A673 (cell line): ENCODE results near the gene SLC35A1. TPM values are rescaled to one million over a fixed set of nuclear protein-coding genes. Genes with fewer than 3 reads are reported as not detected.

Experiments used
- BruUV-seq: library from RNA; stranded (reverse); fragments of 400-500 nt; replicated peaks from 2 replicates; lab custom pipeline; 2021; lab: Mats Ljungman, UMichigan
- CTCF ChIA-PET: fragments of 300-600 bp; sonication (Branson Sonifier 250); formaldehyde crosslinking; loops from one replicate; lab custom pipeline; 2022; ENCODE audit warnings: antibody characterized with exemption; lab: Charles Lee
- POLR2A ChIA-PET: fragments of 300-600 bp; sonication (Branson Sonifier 250); formaldehyde crosslinking; loops from one replicate; lab custom pipeline; 2022; ENCODE audit warnings: antibody characterized with exemption; ENCODE audit not compliant: low non-redundant PET; lab: Charles Lee
- DNase-seq: peaks from one replicate; pipeline ENCODE4 v3.0.0-alpha.2; 2015; ENCODE audit warnings: low spot score
- H3K27ac ChIP-seq: fragments of 200-600 bp; sonication (generic); 2 replicates; pipeline ENCODE4 v1.5.1; 2016; ENCODE audit warnings: mixed run types, low read depth, mild to moderate bottlenecking, mixed read lengths, antibody characterized with exemption, low read length; ENCODE audit not compliant: poor library complexity, severe bottlenecking
- H3K27me3 ChIP-seq: fragments of 200-600 bp; sonication (generic); replicated peaks from 2 replicates; pipeline ENCODE4 v1.6.1; 2017; ENCODE audit warnings: mixed run types, low read depth, mild to moderate bottlenecking, mixed read lengths, antibody characterized with exemption, low read length; ENCODE audit not compliant: insufficient read depth, poor library complexity
- H3K36me3 ChIP-seq: fragments of 200-600 bp; sonication (generic); 2 replicates; pipeline ENCODE4 v1.6.1; 2016; ENCODE audit warnings: mixed run types, mild to moderate bottlenecking, mixed read lengths, antibody characterized with exemption, low read length; ENCODE audit not compliant: insufficient read depth, poor library complexity, severe bottlenecking
- H3K4me1 ChIP-seq: fragments of 200-600 bp; sonication (generic); 2 replicates; pipeline ENCODE4 v1.6.1; 2017; ENCODE audit warnings: mixed run types, mild to moderate bottlenecking, mixed read lengths, antibody characterized with exemption, low read length; ENCODE audit not compliant: insufficient read depth, poor library complexity, severe bottlenecking
- H3K4me3 ChIP-seq: fragments of 200-600 bp; sonication (generic); 2 replicates; pipeline ENCODE4 v1.5.1; 2016; ENCODE audit warnings: low read depth, mixed run types, mild to moderate bottlenecking, mixed read lengths, low read length; ENCODE audit not compliant: poor library complexity, severe bottlenecking
- H3K9me3 ChIP-seq: fragments of 200-600 bp; sonication (generic); 2 replicates; pipeline ENCODE4 v1.6.1; 2016; ENCODE audit warnings: mixed run types, low read depth, mild to moderate bottlenecking, mixed read lengths, antibody characterized with exemption, low read length; ENCODE audit not compliant: poor library complexity, severe bottlenecking
- CTCF ChIP-seq: fragments of 300-800, 200-600 bp; sonication (generic); conservative IDR thresholded peaks from 2 replicates; pipeline ENCODE4 v1.5.1; 2017; ENCODE audit warnings: low read depth, mild to moderate bottlenecking, antibody characterized with exemption, low read length, moderate library complexity, mixed read lengths
- EZH2 ChIP-seq: fragments of 200-600 bp; sonication (generic); IDR thresholded peaks from 2 replicates; pipeline ENCODE4 v1.6.1; 2017; ENCODE audit warnings: borderline replicate concordance, low read depth, mild to moderate bottlenecking, mixed read lengths, antibody characterized with exemption, low read length; ENCODE audit not compliant: poor library complexity, severe bottlenecking
- intact Hi-C: fragments of 100-400 bp; cut with micrococcal nuclease; formaldehyde crosslinking; loops from one replicate; pipeline ENCODE4 v1.10.0; 2022; ENCODE audit not compliant: unreplicated experiment
- total RNA-seq: library from RNA; stranded (reverse); gene quantifications from 2 replicates; pipeline ENCODE4 v1.2.3, GENCODE V29; 2021

Gene SLC35A1
- total RNA-seq, 1 experiment from 2014 or later = 11.5 TPM

- no peak overlapping the region for H3K4me3 ChIP-seq
- TF ChIP-seq CTCF = no peak
- TF ChIP-seq EZH2 = no peak
- intact Hi-C loops = no loop called here
- no peak overlapping the region for H3K27ac ChIP-seq
- ChIA-PET CTCF (no interaction called here), POLR2A (no interaction called here)
- H3K27me3 ChIP-seq = no peaks in the 10 kb centered on the region
- no peaks in the 10 kb centered on the region for H3K4me1 ChIP-seq
- H3K36me3 ChIP-seq = peaks cover 24% of the 10 kb centered on the region
- no peaks in the 10 kb centered on the region for H3K9me3 ChIP-seq
- DNase-seq = no peak
- BruUV-seq = no TSS peak
These were observed 88.2 kb downstream of the SLC35A1 start for GRCh38 chr6:87561017-87561416.

Other genes with a start within 250 kb of the SLC35A1 start
- gene SMIM8, start 150.4 kb upstream of the SLC35A1 start, total RNA-seq = 13.6 and 18.8 TPM in 2 replicates
- gene GJB7, start 143.7 kb upstream of the SLC35A1 start, total RNA-seq = not detected in 2 replicates
- 2.1 TPM in 2 replicates for gene C6orf163, start 128.2 kb upstream of the SLC35A1 start, total RNA-seq
- 0.61 TPM in 1 of 2 replicates, not detected in the other for gene CFAP206, start 65.0 kb upstream of the SLC35A1 start, total RNA-seq
- gene RARS2, start 117.0 kb downstream of the SLC35A1 start, total RNA-seq = 44.3 and 47.2 TPM in 2 replicates
- 46.5 and 48.8 TPM in 2 replicates for gene ORC3, start 117.2 kb downstream of the SLC35A1 start, total RNA-seq
- gene AKIRIN2, start 229.3 kb downstream of the SLC35A1 start, total RNA-seq = 66.7 and 68.9 TPM in 2 replicates